HG03571 (cell line): Measurements from ENCODE around the gene THUMPD1.
"Not testable (repeated sequence)": the region's sequence is repeated elsewhere in the genome, so short reads cannot be mapped to it uniquely, and the experiment has no call there.

ENCODE experiments used
- ATAC-seq: cut with Tn5 transposase; IDR thresholded peaks from one replicate; pipeline ENCODE4 v1.9.1; 2021; ENCODE audit not compliant: unreplicated experiment

The THUMPD1 gene

DNA sequence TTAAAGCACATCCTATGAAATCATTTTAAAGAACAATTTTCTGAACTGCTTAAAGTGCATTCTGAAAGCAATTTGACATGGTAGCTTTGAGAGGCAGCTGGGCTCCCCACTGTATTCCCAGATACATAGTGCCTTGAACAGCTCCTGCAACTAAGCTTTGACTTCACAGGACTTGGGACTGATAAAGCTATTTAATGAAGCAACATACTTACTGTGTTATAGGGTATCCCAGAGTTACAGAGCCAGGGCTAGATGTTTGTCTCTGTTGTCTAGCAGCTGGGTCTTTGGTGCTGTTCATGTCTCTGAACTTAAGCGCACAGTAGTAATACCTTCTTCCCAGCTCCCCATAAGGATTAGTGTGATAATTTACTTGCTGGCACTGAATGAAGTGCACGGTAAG is 45.0 kb downstream of the THUMPD1 start:
- no peak for ATAC-seq

DNA sequence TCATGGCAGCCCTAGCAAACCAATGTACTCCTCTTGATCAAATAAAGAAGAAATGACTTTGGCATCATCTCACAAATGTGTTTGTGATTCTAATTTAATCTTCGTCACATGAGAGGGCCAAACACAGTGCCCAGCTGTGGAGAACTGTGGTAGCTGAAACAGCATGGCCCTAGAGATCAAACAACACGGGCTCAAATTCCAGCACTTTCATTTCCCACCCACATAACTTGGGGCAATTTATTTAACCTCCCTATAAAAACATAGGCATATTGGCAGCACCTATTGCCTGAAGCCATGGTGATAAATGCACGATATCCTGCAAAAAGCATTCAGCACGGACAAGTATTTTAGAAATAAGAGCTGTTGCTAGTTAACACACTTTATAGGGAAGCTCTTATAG is 46.6 kb downstream of the THUMPD1 start:
- no peak for ATAC-seq

- ATAC-seq: not testable (repeated sequence)
Measured at GRCh38 chr16:20694096-20694495, 47.5 kb downstream of the THUMPD1 start.

DNA sequence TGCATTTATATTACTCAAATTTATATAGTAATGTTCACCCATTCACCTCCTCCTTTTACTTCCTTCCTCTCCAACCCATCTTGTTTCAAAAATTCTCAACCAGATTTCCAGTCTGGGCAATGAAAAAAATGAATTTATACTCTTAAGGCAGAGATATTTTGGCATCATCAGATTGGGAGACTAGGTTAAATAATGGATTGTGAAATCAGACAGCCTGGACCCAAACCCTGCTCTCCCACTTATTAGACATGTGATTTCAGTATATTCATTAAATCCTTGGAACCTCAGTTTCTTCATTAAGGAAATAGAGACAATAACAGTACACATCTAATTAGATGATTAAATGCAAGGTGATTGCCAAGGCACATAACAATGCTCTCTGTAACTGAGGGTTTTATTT is 52.0 kb downstream of the THUMPD1 start:
- no peak for ATAC-seq

DNA sequence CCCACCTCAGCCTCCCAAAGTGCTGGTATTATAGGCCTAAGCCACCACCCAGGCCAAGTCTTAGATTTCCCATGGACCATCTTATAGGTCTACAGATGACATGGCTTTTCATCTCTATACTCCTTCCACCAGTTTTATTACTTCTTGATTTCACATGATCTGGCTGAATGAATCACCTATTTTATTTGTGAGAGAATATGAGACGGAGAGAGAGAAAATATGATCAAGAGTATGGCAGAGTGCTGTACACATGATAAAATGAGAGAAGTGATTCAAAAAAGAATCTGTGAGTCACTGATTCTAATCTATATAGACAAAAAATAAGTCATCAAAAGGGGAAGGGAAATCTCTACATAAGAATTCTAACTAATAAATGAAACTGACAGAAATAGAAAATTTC is 57.8 kb downstream of the THUMPD1 start:
- no peak for ATAC-seq
